Activated effector memory CD4-positive, alpha-beta T cell treated with anti-CD3 and anti-CD28 coated beads, Interleukin-2, amount 50 U/mL, for 16 hours (primary cell): ENCODE results near the gene FBN2.

Experiments
- DNase-seq: peaks from one replicate; pipeline ENCODE4 v3.0.0-alpha.2; 2020

FBN2 gene

GRCh38 chr5:128287740-128288139, 250.3 kb downstream of the FBN2 start:
- no peak for DNase-seq

GRCh38 chr5:128284236-128284635, 253.8 kb downstream of the FBN2 start:
- DNase-seq = no peak

- no peak for DNase-seq
Measured at GRCh38 chr5:128279345-128279744, 258.7 kb downstream of the FBN2 start.

- DNase-seq = no peak
Measured at GRCh38 chr5:128276537-128277216, 261.4 kb downstream of the FBN2 start.

- DNase-seq = no peak
Measured at GRCh38 chr5:128274441-128274840, 263.6 kb downstream of the FBN2 start.

- no peak for DNase-seq
Measured at GRCh38 chr5:128273736-128274135, 264.3 kb downstream of the FBN2 start.

GRCh38 chr5:128271859-128272464, 266.1 kb downstream of the FBN2 start:
- no peak for DNase-seq

- DNase-seq = no peak
Measured at GRCh38 chr5:128271071-128271470, 267.0 kb downstream of the FBN2 start.

- DNase-seq = no peak
Measured at GRCh38 chr5:128264564-128265360, 273.3 kb downstream of the FBN2 start.

- DNase-seq = no peak
Measured at GRCh38 chr5:128263357-128263756, 274.7 kb downstream of the FBN2 start.

GRCh38 chr5:128262911-128263310, 275.1 kb downstream of the FBN2 start:
- no peak for DNase-seq

GRCh38 chr5:128259607-128260021, 278.4 kb downstream of the FBN2 start:
- no peak for DNase-seq

GRCh38 chr5:128258372-128258771, 279.7 kb downstream of the FBN2 start:
- no peak for DNase-seq

- DNase-seq = no peak
Measured at GRCh38 chr5:128257076-128257475, 281.0 kb downstream of the FBN2 start.

- DNase-seq = no peak
Measured at GRCh38 chr5:128254789-128255188, 283.3 kb downstream of the FBN2 start.

- DNase-seq = no peak
Measured at GRCh38 chr5:128253880-128254279, 284.2 kb downstream of the FBN2 start.

GRCh38 chr5:128253161-128253560, 284.9 kb downstream of the FBN2 start:
- DNase-seq = no peak

GRCh38 chr5:128252756-128253155, 285.3 kb downstream of the FBN2 start:
- DNase-seq = no peak

GRCh38 chr5:128252196-128252595, 285.8 kb downstream of the FBN2 start:
- no peak for DNase-seq

GRCh38 chr5:128245974-128246373, 292.1 kb downstream of the FBN2 start:
- no peak for DNase-seq

GRCh38 chr5:128243958-128244582, 294.0 kb downstream of the FBN2 start:
- no peak for DNase-seq

GRCh38 chr5:128241051-128241695, 296.9 kb downstream of the FBN2 start:
- no peak for DNase-seq

GRCh38 chr5:128237546-128237945, 300.5 kb downstream of the FBN2 start:
- DNase-seq = no peak
